Naive thymus-derived CD4-positive, alpha-beta T cell (primary cell): Measurements from ENCODE around the gene UBE2L3. TPM values are rescaled to one million over a fixed set of nuclear protein-coding genes. Genes with fewer than 3 reads are reported as not detected.
A peak's percentile ranks its signal among the peaks of the same experiment; 100 is the strongest.
"Not testable (repeated sequence)": the region's sequence is repeated elsewhere in the genome, so short reads cannot be mapped to it uniquely, and the experiment has no call there.

Source experiments
- ATAC-seq: fragments of 150-1000 bp; cut with Tn5 transposase; 2 replicates; pipeline ENCODE4 v1.10.0; 2021; ENCODE audit warnings: mild to moderate bottlenecking, moderate library complexity
- CTCF ChIA-PET: fragments of 350-600 bp; sonication (Branson Sonifier 250); formaldehyde crosslinking; loops from one replicate; lab custom pipeline; 2021; ENCODE audit warnings: antibody characterized with exemption; lab: Charles Lee
- POLR2A ChIA-PET: fragments of 350-600 bp; sonication (Branson Sonifier 250); formaldehyde crosslinking; loops from one replicate; lab custom pipeline; 2021; ENCODE audit warnings: antibody characterized with exemption, inconsistent platforms; lab: Charles Lee
- DNase-seq, 9 donors: peaks; one replicate each; pipeline versions ENCODE4 v3.0.0 to v3.0.0-alpha.2; 2020 to 2022; ENCODE audit warnings: mixed read lengths in 1 of 9
- H3K27ac ChIP-seq: one replicate; pipeline ENCODE4 v1.7.0; 2013; ENCODE audit warnings: mild to moderate bottlenecking, low read depth, low read length, moderate library complexity
- H3K27me3 ChIP-seq, 2 donors: one replicate each; pipeline ENCODE4 v1.7.0; 2013; ENCODE audit warnings: low read length in 2 of 2, mild to moderate bottlenecking in 2 of 2, moderate library complexity in 2 of 2; ENCODE audit not compliant: control insufficient read depth in 2 of 2, insufficient read depth in 2 of 2
- H3K36me3 ChIP-seq, 3 experiments: 1 replicate in 2 of 3; 2 replicates in 1 of 3; pipeline ENCODE4 v1.7.0; 2013; ENCODE audit warnings: low read length in 3 of 3, mild to moderate bottlenecking in 3 of 3, moderate library complexity in 1 of 3; ENCODE audit not compliant: insufficient read depth in 3 of 3, control insufficient read depth in 2 of 3
- H3K4me1 ChIP-seq, 2 donors: one replicate each; pipeline ENCODE4 v1.7.0; 2013; ENCODE audit warnings: low read length in 2 of 2, mild to moderate bottlenecking in 2 of 2, moderate library complexity in 1 of 2; ENCODE audit not compliant: control insufficient read depth in 2 of 2, insufficient read depth in 2 of 2
- H3K4me3 ChIP-seq: 2 replicates; pipeline ENCODE4 v1.7.0; 2013; ENCODE audit warnings: mild to moderate bottlenecking, low read length
- H3K9me3 ChIP-seq, 3 experiments: 1 replicate in 2 of 3; 2 replicates in 1 of 3; pipeline ENCODE4 v1.7.0; 2013; ENCODE audit warnings: low read length in 3 of 3; ENCODE audit not compliant: control insufficient read depth in 2 of 3
- H3K27ac Mint-ChIP-seq, 9 donors: one replicate each; pipeline ENCODE4 v1.8.0; 2020 to 2022; ENCODE audit warnings: mixed read lengths in 9 of 9, mild to moderate bottlenecking in 8 of 9, moderate library complexity in 5 of 9, inconsistent platforms in 2 of 9
- H3K27me3 Mint-ChIP-seq, 5 donors: one replicate each; pipeline ENCODE4 v1.8.0; 2021 to 2022; ENCODE audit warnings: mixed read lengths in 5 of 5, mild to moderate bottlenecking in 1 of 5
- H3K36me3 Mint-ChIP-seq, 5 donors: one replicate each; pipeline ENCODE4 v1.8.0; 2020 to 2022; ENCODE audit warnings: mixed read lengths in 5 of 5, mild to moderate bottlenecking in 3 of 5, inconsistent platforms in 1 of 5
- H3K4me1 Mint-ChIP-seq, 7 donors: one replicate each; pipeline ENCODE4 v1.8.0; 2020 to 2022; ENCODE audit warnings: mixed read lengths in 7 of 7, mild to moderate bottlenecking in 3 of 7, inconsistent platforms in 1 of 7
- H3K4me3 Mint-ChIP-seq, 10 donors: one replicate each; pipeline ENCODE4 v1.8.0; 2020 to 2022; ENCODE audit warnings: mild to moderate bottlenecking in 10 of 10, mixed read lengths in 10 of 10, moderate library complexity in 6 of 10, inconsistent platforms in 2 of 10
- H3K9me3 Mint-ChIP-seq, 11 donors: one replicate each; pipeline ENCODE4 v1.8.0; 2020 to 2022; ENCODE audit warnings: mixed read lengths in 11 of 11, mild to moderate bottlenecking in 4 of 11, inconsistent platforms in 1 of 11, moderate library complexity in 1 of 11
- intact Hi-C, 2 donors: fragments of 100-400 bp; cut with micrococcal nuclease; formaldehyde crosslinking; loops; one replicate each; pipeline ENCODE4 v1.15.1; 2023
- polyA plus RNA-seq, 2 donors: library from polyadenylated mRNA; unstranded; fragments of 300-500 nt; fragmentation: Illumina TruSeq; gene quantifications; one replicate each; pipeline ENCODE4 v1.2.3, GENCODE V29; 2021
- total RNA-seq, 6 experiments: library from RNA in 5 of 6; stranded (reverse) in 5 of 6; gene quantifications; 1 replicate in 5 of 6; 2 replicates in 1 of 6; pipeline ENCODE4 v1.2.3 and lab custom pipeline; 2021 to 2026

UBE2L3 gene
- total and polyA plus RNA-seq, 7 experiments from 2014 or later, result 22.5 to 101 (median 34.6) TPM

DNA sequence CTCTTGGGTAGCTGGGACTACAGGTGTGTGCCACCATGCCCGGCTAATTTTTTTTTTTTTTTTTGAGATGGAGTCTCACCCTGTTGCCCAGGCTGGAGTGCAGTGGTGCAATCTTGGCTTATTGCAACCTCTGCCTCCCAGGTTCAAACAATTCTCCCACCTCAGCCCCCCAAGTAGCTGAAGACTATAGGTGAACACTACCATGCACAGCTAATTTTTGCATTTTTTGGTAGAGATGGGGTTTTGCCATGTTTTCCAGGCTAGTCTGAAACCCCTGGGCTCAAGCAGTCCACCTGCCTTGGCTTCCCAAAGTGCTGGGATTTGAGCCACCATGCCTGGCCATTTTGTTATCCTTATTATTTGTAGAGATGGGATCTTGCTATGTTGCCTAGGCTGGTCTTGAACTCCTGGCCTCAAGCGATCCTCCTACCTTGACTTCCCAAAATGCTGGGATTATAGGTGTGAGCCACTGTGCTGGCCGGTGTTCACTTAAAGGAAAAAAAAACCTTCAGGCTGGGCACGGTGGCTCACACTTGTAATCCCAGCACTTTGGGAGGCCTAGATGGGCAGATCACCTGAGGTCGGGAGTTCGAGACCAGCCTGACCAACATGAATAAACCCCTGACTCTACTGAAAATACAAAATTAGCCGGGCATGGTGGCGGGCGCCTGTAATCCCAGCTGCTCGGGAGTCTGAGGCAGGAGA, 13.6 kb downstream of the UBE2L3 start:
- H3K9me3 ChIP-seq, H3K9me3 Mint-ChIP-seq, H3K27me3 ChIP-seq, H3K27ac ChIP-seq, DNase-seq, H3K36me3 Mint-ChIP-seq, H3K27me3 Mint-ChIP-seq, H3K4me3 ChIP-seq, ATAC-seq, intact Hi-C loops, CTCF ChIA-PET, H3K4me3 Mint-ChIP-seq: not testable (repeated sequence)
- H3K4me1 ChIP-seq, result peaks cover 6 to 15% of the 10 kb centered on the region in 2 donors
- H3K4me1 Mint-ChIP-seq, result peaks cover 24 to 76% (median 50%) of the 10 kb centered on the region in 7 donors
- POLR2A ChIA-PET, result interaction anchor here (0.7 kb wide), 1 partner anchor 13 kb away, joined by 4 read pairs; no protein-coding TSS in a partner anchor
- peak overlapping the region in 2 of 9 donors; percentile 9 to 12 for H3K27ac Mint-ChIP-seq
- peaks cover 0 to 16% (median 0%) of the 10 kb centered on the region in 3 experiments for H3K36me3 ChIP-seq

DNA sequence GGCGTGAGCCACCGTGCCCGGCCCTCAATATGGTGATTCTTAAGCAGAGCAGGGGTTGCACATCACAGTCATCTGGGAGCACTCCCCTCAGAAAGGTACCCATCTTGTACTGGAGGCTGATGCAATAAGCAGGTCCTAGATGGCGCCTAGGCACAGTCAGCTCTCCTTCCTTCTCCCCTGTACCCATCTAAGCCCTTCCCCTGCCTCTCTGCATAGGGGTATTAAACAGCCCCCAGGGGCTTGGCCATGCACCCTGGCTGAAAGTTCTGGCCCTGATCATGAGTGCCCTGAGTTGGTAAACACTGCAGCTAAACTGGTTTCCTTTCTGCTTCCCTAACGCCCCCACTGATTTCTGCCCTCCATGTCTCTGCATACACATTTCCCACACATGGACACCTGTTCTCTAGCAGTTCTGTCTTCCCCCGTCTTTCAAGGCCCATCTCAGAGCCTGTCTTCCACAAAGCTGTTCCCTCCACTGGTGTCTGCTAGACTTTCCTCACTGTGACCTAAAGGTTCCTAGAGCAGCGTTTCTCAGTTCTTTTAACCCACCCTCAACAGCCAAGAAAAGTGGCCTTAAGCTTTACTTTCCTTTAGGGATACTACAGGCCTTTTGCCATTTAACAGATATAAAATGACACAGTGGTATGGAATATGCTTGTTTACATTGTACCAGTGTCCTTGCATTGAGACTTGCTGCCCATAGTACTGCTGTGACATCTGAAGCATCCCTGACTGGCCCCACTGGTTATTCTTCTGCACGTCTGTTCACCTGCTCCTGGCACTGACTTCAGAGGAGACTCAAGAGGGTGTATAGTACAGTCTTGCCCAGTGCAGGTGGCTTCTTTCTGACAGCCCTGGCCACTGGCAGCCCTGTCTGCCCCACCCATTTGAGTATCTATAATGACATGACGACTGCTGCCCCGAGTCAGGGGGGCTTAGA, 15.6 kb downstream of the UBE2L3 start:
- H3K27me3 ChIP-seq, result no peaks in the 10 kb centered on the region
- no peaks in the 10 kb centered on the region for H3K27me3 Mint-ChIP-seq
- H3K27ac ChIP-seq, result no peak overlapping the region
- H3K9me3 ChIP-seq, result no peaks in the 10 kb centered on the region
- peaks cover 0 to 16% (median 0%) of the 10 kb centered on the region in 3 experiments for H3K36me3 ChIP-seq
- H3K27ac Mint-ChIP-seq, result peak overlapping the region in 7 of 9 donors; percentile 0 to 81 (median 54)
- H3K9me3 Mint-ChIP-seq, result no peaks in the 10 kb centered on the region
- ATAC-seq, result no peak
- peaks cover 0 to 12% (median 3%) of the 10 kb centered on the region in 5 donors for H3K36me3 Mint-ChIP-seq
- ChIA-PET CTCF (no interaction called here), POLR2A (no interaction called here)
- peaks cover 14% of the 10 kb centered on the region in 2 donors for H3K4me1 ChIP-seq
- H3K4me1 Mint-ChIP-seq, result peaks cover 29 to 74% (median 47%) of the 10 kb centered on the region in 7 donors
- DNase-seq, result no peak
- H3K4me3 Mint-ChIP-seq, result peak overlapping the region in 7 of 10 donors; percentile 1 to 67 (median 8)
- H3K4me3 ChIP-seq, result no peak overlapping the region
- intact Hi-C loops, result no loop called here

DNA sequence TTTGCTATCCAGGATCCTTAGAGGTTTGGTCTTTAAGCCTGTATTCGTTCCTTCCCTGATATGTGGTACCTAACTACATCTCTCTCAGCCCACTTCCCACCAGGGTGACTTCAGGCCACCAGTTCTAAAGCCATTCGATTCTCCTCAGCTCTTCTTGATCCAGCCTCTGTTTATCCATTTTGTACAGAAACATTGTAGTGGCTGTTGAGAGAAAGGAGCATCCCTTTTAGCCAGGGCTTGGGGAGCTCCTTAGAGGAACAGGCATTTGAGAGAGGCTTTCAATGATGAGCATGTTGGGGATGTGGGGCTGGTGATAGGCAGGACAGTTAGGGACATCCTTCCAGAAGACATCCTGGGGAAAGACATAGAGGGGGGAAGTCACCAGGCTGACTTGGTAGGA, 17.9 kb downstream of the UBE2L3 start:
- no peaks in the 10 kb centered on the region for H3K9me3 ChIP-seq
- Mint-ChIP-seq H3K4me3 (peak overlapping the region in 4 of 10 donors; percentile 5 to 55 (median 52)), H3K4me1 (peaks cover 36 to 66% (median 45%) of the 10 kb centered on the region in 7 donors), H3K9me3 (no peaks in the 10 kb centered on the region), H3K27ac (peak overlapping the region in 6 of 9 donors; percentile 5 to 73 (median 42)), H3K27me3 (no peaks in the 10 kb centered on the region), H3K36me3 (peaks cover 0 to 12% (median 3%) of the 10 kb centered on the region in 5 donors)
- H3K4me1 ChIP-seq, result peaks cover 9 to 14% of the 10 kb centered on the region in 2 donors
- intact Hi-C loops, result no loop called here
- H3K4me3 ChIP-seq, result no peak overlapping the region
- no peak overlapping the region for H3K27ac ChIP-seq
- CTCF ChIA-PET, result interaction anchor here (0.6 kb wide), 1 partner anchor 923 kb away, joined by 3 read pairs; no protein-coding TSS in a partner anchor
- no peaks in the 10 kb centered on the region for H3K27me3 ChIP-seq
- ATAC-seq, result no peak
- DNase-seq, result no peak
- peaks cover 0 to 13% (median 0%) of the 10 kb centered on the region in 3 experiments for H3K36me3 ChIP-seq
- POLR2A ChIA-PET, result no interaction called here

- Histone ChIP-seq H3K36me3 (peaks cover 0 to 20% (median 3%) of the 10 kb centered on the region in 3 experiments), H3K27ac (peak overlapping the region; percentile 37), H3K27me3 (no peaks in the 10 kb centered on the region), H3K9me3 (no peaks in the 10 kb centered on the region), H3K4me3 (no peak overlapping the region), H3K4me1 (peaks cover 23 to 25% of the 10 kb centered on the region in 2 donors)
- ChIA-PET POLR2A (no interaction called here), CTCF (no interaction called here)
- H3K36me3 Mint-ChIP-seq, result peaks cover 0 to 12% (median 5%) of the 10 kb centered on the region in 5 donors
- H3K27ac Mint-ChIP-seq, result peak overlapping the region; percentile 15 to 89 (median 79)
- H3K4me1 Mint-ChIP-seq, result peaks cover 42 to 71% (median 62%) of the 10 kb centered on the region in 7 donors
- ATAC-seq (peak; percentile 78), DNase-seq (peak in 1 of 9 donors; percentile 55)
- intact Hi-C loops, result loop anchor here in 1 of 2 donors (2.0 kb wide), 1 partner anchor 55 kb away; the partner anchor contains the start of gene SDF2L1
- no peaks in the 10 kb centered on the region for H3K27me3 Mint-ChIP-seq
- H3K9me3 Mint-ChIP-seq, result no peaks in the 10 kb centered on the region
- H3K4me3 Mint-ChIP-seq, result peak overlapping the region; percentile 36 to 72 (median 56)
Observed at GRCh38 chr22:21587803-21588611, 20.5 kb downstream of the UBE2L3 start.

GRCh38 chr22:21589396-21589795, 21.9 kb downstream of the UBE2L3 start:
- peaks cover 25 to 26% of the 10 kb centered on the region in 2 donors for H3K4me1 ChIP-seq
- intact Hi-C loops, result loop anchor here in 1 of 2 donors (2.0 kb wide), 1 partner anchor 53 kb away; the partner anchor contains the start of gene SDF2L1
- H3K27me3 ChIP-seq, result no peaks in the 10 kb centered on the region
- Mint-ChIP-seq H3K4me3 (peak overlapping the region in 2 of 10 donors; percentile 21 to 38), H3K9me3 (no peaks in the 10 kb centered on the region), H3K27me3 (no peaks in the 10 kb centered on the region), H3K27ac (peak overlapping the region in 8 of 9 donors; percentile 1 to 76 (median 38)), H3K4me1 (peaks cover 47 to 78% (median 68%) of the 10 kb centered on the region in 7 donors), H3K36me3 (peaks cover 10 to 24% (median 18%) of the 10 kb centered on the region in 5 donors)
- ChIA-PET CTCF (interaction anchor here (0.7 kb wide), 1 partner anchor 38 kb away, joined by 4 read pairs; no protein-coding TSS in a partner anchor), POLR2A (no interaction called here)
- ATAC-seq, result no peak
- H3K27ac ChIP-seq, result peak overlapping the region; percentile 16
- DNase-seq, result no peak
- H3K4me3 ChIP-seq, result no peak overlapping the region
- no peaks in the 10 kb centered on the region for H3K9me3 ChIP-seq
- peaks cover 0 to 31% (median 5%) of the 10 kb centered on the region in 3 experiments for H3K36me3 ChIP-seq
